ENCODE data around the gene SMYD3.

- TF ChIP-seq CTCF (conservative IDR thresholded peaks at IDR 0.05; ENCODE audit: low read length) (no peak), EZH2phosphoT487 (IDR thresholded peaks at IDR 0.05; ENCODE audit: borderline replicate concordance) (no peak)
These were observed 706.0 kb downstream of the SMYD3 start for GRCh38 chr1:245800901-245801605.

All from Loucy (cell line).